MM.1S (cell line): ENCODE data around the gene LMNTD2.
"Not testable (repeated sequence)": the region's sequence is repeated elsewhere in the genome, so short reads cannot be mapped to it uniquely, and the experiment has no call there.

Experiments
- DNase-seq: peaks from one replicate; pipeline ENCODE4 v3.0.0-alpha.2; 2015
- H2AFZ ChIP-seq: fragments of 300-600 bp; sonication (generic); 2 replicates; pipeline ENCODE4 v1.6.0; 2016; ENCODE audit warnings: antibody characterized with exemption, low read length
- H3F3A ChIP-seq: fragments of 300-600 bp; sonication (generic); 2 replicates; pipeline ENCODE4 v1.6.1; 2016; ENCODE audit warnings: mild to moderate bottlenecking, antibody characterized with exemption, low read length, moderate library complexity, mixed read lengths; ENCODE audit not compliant: insufficient read depth
- H3K27ac ChIP-seq: fragments of 300-600 bp; sonication (generic); 2 replicates; pipeline ENCODE4 v1.5.1; 2016; ENCODE audit warnings: mild to moderate bottlenecking, low read length
- H3K27me3 ChIP-seq: fragments of 300-600 bp; sonication (generic); replicated peaks from 2 replicates; pipeline ENCODE4 v1.6.0; 2016; ENCODE audit warnings: low read length; ENCODE audit not compliant: insufficient read depth
- H3K36me3 ChIP-seq: fragments of 300-600 bp; sonication (generic); replicated peaks from 2 replicates; pipeline ENCODE4 v1.6.1; 2016; ENCODE audit warnings: mild to moderate bottlenecking, low read length, mixed read lengths; ENCODE audit not compliant: insufficient read depth
- H3K4me1 ChIP-seq: fragments of 300-600 bp; sonication (generic); 2 replicates; pipeline ENCODE4 v1.6.1; 2016; ENCODE audit warnings: low read length, mixed read lengths
- H3K4me2 ChIP-seq: fragments of 300-600 bp; sonication (generic); 2 replicates; pipeline ENCODE4 v1.6.0; 2016; ENCODE audit warnings: low read depth, low read length
- H3K4me3 ChIP-seq: fragments of 300-600 bp; sonication (generic); 2 replicates; pipeline ENCODE4 v1.5.1; 2016; ENCODE audit warnings: low read length, mixed read lengths
- H3K79me2 ChIP-seq: fragments of 300-600 bp; sonication (generic); 2 replicates; pipeline ENCODE4 v1.6.1; 2016; ENCODE audit warnings: mixed run types, low read length, mixed read lengths
- H3K9ac ChIP-seq: fragments of 300-600 bp; sonication (generic); 2 replicates; pipeline ENCODE4 v1.6.1; 2016; ENCODE audit warnings: low read length, mixed read lengths
- H3K9me2 ChIP-seq: fragments of 300-600 bp; sonication (generic); replicated peaks from 2 replicates; pipeline ENCODE4 v1.6.1; 2016; ENCODE audit warnings: mild to moderate bottlenecking, low read length, mixed read lengths; ENCODE audit not compliant: insufficient read depth
- H3K9me3 ChIP-seq: fragments of 300-600 bp; sonication (generic); replicated peaks from 2 replicates; pipeline ENCODE4 v1.6.1; 2016; ENCODE audit warnings: mild to moderate bottlenecking, low read length, mixed read lengths; ENCODE audit not compliant: insufficient read depth
- H4K20me1 ChIP-seq: fragments of 300-600 bp; sonication (generic); 2 replicates; pipeline ENCODE4 v1.6.1; 2016; ENCODE audit warnings: mild to moderate bottlenecking, low read length, moderate library complexity, mixed read lengths; ENCODE audit not compliant: insufficient read depth
- EZH2 ChIP-seq: fragments of 300-600 bp; sonication (generic); optimal IDR thresholded peaks from 2 replicates; pipeline ENCODE3; 2017; ENCODE audit warnings: low read depth, mild to moderate bottlenecking, antibody characterized with exemption, low read length, mixed read lengths
- EZH2phosphoT487 ChIP-seq: fragments of 300-600 bp; sonication (generic); IDR thresholded peaks from 2 replicates; pipeline ENCODE4 v1.6.1; 2018; ENCODE audit warnings: antibody characterized with exemption, low read length
- TF ChIP-seq, protein P1 (sequence below): fragments of 300-600 bp; sonication (generic); IDR thresholded peaks from 2 replicates; pipeline ENCODE4 v1.5.1; 2016; ENCODE audit warnings: antibody characterized with exemption, low read length, mixed read lengths

LMNTD2 gene

GRCh38 chr11:521177-521688, 39.3 kb downstream of the LMNTD2 start:
- H3K27ac ChIP-seq: no peak overlapping the region
- H3K9ac ChIP-seq: no peak overlapping the region
- H3K9me2 ChIP-seq: no peaks in the 10 kb centered on the region
- no peaks in the 10 kb centered on the region for H3F3A ChIP-seq
- no peaks in the 10 kb centered on the region for H3K79me2 ChIP-seq
- H3K4me3 ChIP-seq: no peak overlapping the region
- no peaks in the 10 kb centered on the region for H3K36me3 ChIP-seq
- peaks cover 5% of the 10 kb centered on the region; the same call in 1 of the 2 replicates for H3K27me3 ChIP-seq
- DNase-seq: no peak
- no peaks in the 10 kb centered on the region for H3K4me1 ChIP-seq
- H4K20me1 ChIP-seq: no peaks in the 10 kb centered on the region
- H3K4me2 ChIP-seq: no peak overlapping the region
- H2AFZ ChIP-seq: no peak overlapping the region
- TF ChIP-seq, protein P1, sequence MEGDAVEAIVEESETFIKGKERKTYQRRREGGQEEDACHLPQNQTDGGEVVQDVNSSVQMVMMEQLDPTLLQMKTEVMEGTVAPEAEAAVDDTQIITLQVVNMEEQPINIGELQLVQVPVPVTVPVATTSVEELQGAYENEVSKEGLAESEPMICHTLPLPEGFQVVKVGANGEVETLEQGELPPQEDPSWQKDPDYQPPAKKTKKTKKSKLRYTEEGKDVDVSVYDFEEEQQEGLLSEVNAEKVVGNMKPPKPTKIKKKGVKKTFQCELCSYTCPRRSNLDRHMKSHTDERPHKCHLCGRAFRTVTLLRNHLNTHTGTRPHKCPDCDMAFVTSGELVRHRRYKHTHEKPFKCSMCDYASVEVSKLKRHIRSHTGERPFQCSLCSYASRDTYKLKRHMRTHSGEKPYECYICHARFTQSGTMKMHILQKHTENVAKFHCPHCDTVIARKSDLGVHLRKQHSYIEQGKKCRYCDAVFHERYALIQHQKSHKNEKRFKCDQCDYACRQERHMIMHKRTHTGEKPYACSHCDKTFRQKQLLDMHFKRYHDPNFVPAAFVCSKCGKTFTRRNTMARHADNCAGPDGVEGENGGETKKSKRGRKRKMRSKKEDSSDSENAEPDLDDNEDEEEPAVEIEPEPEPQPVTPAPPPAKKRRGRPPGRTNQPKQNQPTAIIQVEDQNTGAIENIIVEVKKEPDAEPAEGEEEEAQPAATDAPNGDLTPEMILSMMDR: no peak
- TF ChIP-seq EZH2 (no peak), EZH2phosphoT487 (no peak)
- H3K9me3 ChIP-seq: no peaks in the 10 kb centered on the region

- no peaks in the 10 kb centered on the region for H3K9me2 ChIP-seq
- H3K4me1 ChIP-seq: no peaks in the 10 kb centered on the region
- H3K27me3 ChIP-seq: peaks cover 5% of the 10 kb centered on the region; the same call in 1 of the 2 replicates
- H3F3A ChIP-seq: no peaks in the 10 kb centered on the region
- no peak overlapping the region for H3K4me2 ChIP-seq
- no peak for DNase-seq
- no peak overlapping the region for H3K4me3 ChIP-seq
- no peaks in the 10 kb centered on the region for H4K20me1 ChIP-seq
- TF ChIP-seq, protein P1: no peak
- no peak for TF ChIP-seq EZH2phosphoT487
- TF ChIP-seq EZH2: no peak
- no peak overlapping the region for H3K9ac ChIP-seq
- no peaks in the 10 kb centered on the region for H3K79me2 ChIP-seq
- H3K9me3 ChIP-seq: no peaks in the 10 kb centered on the region
- no peaks in the 10 kb centered on the region for H3K36me3 ChIP-seq
- H3K27ac ChIP-seq: no peak overlapping the region
- no peak overlapping the region for H2AFZ ChIP-seq
These were observed 39.9 kb downstream of the LMNTD2 start for GRCh38 chr11:520428-521176.

DNA sequence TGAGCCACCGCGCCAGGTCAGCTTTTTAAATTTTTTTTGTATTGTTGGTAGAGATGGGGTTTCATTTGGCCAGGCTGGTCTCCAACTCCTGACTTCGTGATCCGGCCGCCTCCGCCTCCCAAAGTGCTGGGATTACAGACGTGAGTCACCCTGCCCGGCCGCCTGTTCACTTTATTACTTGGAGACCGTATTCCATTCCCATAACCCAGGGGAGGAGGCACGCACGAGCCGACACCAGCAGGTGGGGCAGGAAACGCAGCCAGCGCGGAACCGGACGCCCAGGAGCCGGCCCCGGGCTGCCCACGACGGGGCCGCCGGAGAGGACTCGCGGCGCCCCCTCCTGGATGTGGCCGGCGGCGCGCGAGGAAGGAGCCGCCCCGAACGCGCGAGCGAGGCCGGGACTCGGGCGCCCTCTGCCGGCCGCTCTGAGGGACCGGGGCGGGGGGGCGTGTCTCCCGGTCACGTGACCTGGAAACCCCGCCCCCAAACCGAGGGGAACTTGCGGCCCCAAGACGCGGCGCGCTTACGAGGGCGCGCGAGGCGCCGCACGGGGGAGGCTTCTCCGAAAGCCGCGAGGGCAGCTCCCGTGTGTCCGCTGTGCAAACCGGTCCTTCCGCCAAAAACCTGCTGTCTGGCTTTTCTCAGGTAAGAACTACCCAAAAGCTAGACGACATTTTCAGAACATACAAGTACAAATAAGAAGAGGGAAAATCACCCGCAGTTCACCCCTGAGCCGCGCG, 41.9 kb downstream of the LMNTD2 start:
- Histone ChIP-seq H3K9ac (no peak overlapping the region), H3K27ac (no peak overlapping the region), H3K4me1 (no peaks in the 10 kb centered on the region), H3K4me3 (no peak overlapping the region), H3K27me3 (no peaks in the 10 kb centered on the region), H4K20me1 (no peaks in the 10 kb centered on the region), H3K36me3 (no peaks in the 10 kb centered on the region), H3K9me3 (no peaks in the 10 kb centered on the region), H3K9me2 (no peaks in the 10 kb centered on the region), H3K79me2 (no peaks in the 10 kb centered on the region), H2AFZ (no peak overlapping the region), H3K4me2 (no peak overlapping the region), H3F3A (no peaks in the 10 kb centered on the region)
- no peak for TF ChIP-seq EZH2
- TF ChIP-seq, protein P1: peak; percentile 26
- DNase-seq: no peak

- H3K4me1 ChIP-seq, H3K4me3 ChIP-seq, H3K79me2 ChIP-seq, H3K9me2 ChIP-seq, H2AFZ ChIP-seq, H3F3A ChIP-seq, H3K9ac ChIP-seq, H3K9me3 ChIP-seq, H3K27me3 ChIP-seq, H3K36me3 ChIP-seq, H3K4me2 ChIP-seq, H4K20me1 ChIP-seq, H3K27ac ChIP-seq, DNase-seq: not testable (repeated sequence)
These were observed 43.4 kb downstream of the LMNTD2 start for GRCh38 chr11:516918-517685.
